ENCODE data around the gene ZNF841. TPM values are rescaled to one million over a fixed set of nuclear protein-coding genes. Genes with fewer than 3 reads are reported as not detected.

ZNF841 gene
- total RNA-seq, 1 donor from 2014 or later, result 13.2 TPM

Other genes starting within 250 kb of the ZNF841 start
- gene ZNF577, start 207.8 kb downstream of the ZNF841 start, total RNA-seq, result 9.4 TPM
- gene ZNF649, start 190.7 kb downstream of the ZNF841 start, total RNA-seq, result 8.6 TPM
- 3.8 TPM for gene ZNF613, start 168.3 kb downstream of the ZNF841 start, total RNA-seq
- gene ZNF350, start 108.9 kb downstream of the ZNF841 start, total RNA-seq, result 8.2 TPM
- gene ZNF615, start 87.6 kb downstream of the ZNF841 start, total RNA-seq, result 11.8 TPM
- 6.4 TPM for gene ZNF614, start 67.4 kb downstream of the ZNF841 start, total RNA-seq
- gene ZNF432, start 46.9 kb downstream of the ZNF841 start, total RNA-seq, result 9.6 TPM
- 4.3 TPM for gene ZNF616, start 44.2 kb upstream of the ZNF841 start, total RNA-seq
- gene ZNF836, start 75.9 kb upstream of the ZNF841 start, total RNA-seq, result 5.9 TPM
- 466 TPM for gene PPP2R1A, start 94.3 kb upstream of the ZNF841 start, total RNA-seq
- 11.4 TPM for gene ZNF766, start 173.8 kb upstream of the ZNF841 start, total RNA-seq
- gene ZNF480, start 201.4 kb upstream of the ZNF841 start, total RNA-seq, result 13.0 TPM
- gene ZNF610, start 240.5 kb upstream of the ZNF841 start, total RNA-seq, result 2.8 TPM

Measured in cardiac septum (tissue), 1 donor.